ENCODE results near the gene P3H4. TPM values are rescaled to one million over a fixed set of nuclear protein-coding genes. Genes with fewer than 3 reads are reported as not detected.
"Not testable (repeated sequence)": the region's sequence is repeated elsewhere in the genome, so short reads cannot be mapped to it uniquely, and the experiment has no call there.

P3H4 gene
- total RNA-seq, 4 donors from 2014 or later: 8.4 to 19.9 (median 14.4) TPM

DNA sequence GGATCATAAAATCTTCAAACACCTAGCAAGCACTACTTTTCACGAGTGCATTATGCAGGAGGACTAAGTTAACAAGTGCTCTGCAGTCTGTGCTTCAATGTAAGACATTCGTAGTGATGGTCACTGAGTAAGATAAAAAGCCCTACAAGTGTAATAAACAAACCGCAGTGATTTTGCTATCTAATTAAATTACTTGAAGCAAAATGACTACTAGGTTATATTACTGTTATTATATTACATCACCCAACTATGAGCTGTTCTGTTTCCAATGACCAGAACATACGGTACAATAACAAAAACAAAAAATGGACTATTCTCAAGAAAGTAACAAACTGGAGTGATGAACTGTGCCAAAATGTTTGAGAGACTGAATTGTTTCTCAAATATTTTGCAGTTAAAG is 37.0 kb upstream of the P3H4 start:
- DNase-seq (ENCODE audit: extremely low spot score): no peak
- TF ChIP-seq EP300 (IDR thresholded peaks at IDR 0.05) (no peak), POLR2AphosphoS5 (IDR thresholded peaks at IDR 0.05) (no peak), POLR2A (IDR thresholded peaks at IDR 0.05; ENCODE audit: low read depth) (no peak)
- TF ChIP-seq, protein P1, sequence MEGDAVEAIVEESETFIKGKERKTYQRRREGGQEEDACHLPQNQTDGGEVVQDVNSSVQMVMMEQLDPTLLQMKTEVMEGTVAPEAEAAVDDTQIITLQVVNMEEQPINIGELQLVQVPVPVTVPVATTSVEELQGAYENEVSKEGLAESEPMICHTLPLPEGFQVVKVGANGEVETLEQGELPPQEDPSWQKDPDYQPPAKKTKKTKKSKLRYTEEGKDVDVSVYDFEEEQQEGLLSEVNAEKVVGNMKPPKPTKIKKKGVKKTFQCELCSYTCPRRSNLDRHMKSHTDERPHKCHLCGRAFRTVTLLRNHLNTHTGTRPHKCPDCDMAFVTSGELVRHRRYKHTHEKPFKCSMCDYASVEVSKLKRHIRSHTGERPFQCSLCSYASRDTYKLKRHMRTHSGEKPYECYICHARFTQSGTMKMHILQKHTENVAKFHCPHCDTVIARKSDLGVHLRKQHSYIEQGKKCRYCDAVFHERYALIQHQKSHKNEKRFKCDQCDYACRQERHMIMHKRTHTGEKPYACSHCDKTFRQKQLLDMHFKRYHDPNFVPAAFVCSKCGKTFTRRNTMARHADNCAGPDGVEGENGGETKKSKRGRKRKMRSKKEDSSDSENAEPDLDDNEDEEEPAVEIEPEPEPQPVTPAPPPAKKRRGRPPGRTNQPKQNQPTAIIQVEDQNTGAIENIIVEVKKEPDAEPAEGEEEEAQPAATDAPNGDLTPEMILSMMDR (IDR thresholded peaks at IDR 0.05): no peak
- intact Hi-C loops (cut with DNase I): no loop called here
- no peak overlapping the region for H3K4me3 ChIP-seq
- 53% methylated on average over 4 of the region's 4 CpGs for WGBS
- H3K4me1 ChIP-seq: peaks cover 8 to 32% (median 24%) of the 10 kb centered on the region in 4 donors
- H3K36me3 ChIP-seq: peaks cover 1 to 13% (median 4%) of the 10 kb centered on the region in 4 donors
- no peak overlapping the region for H3K27ac ChIP-seq (replicated peaks in 1 of 4)
- H3K27me3 ChIP-seq: no peaks in the 10 kb centered on the region
- H3K9me3 ChIP-seq: no peaks in the 10 kb centered on the region

DNA sequence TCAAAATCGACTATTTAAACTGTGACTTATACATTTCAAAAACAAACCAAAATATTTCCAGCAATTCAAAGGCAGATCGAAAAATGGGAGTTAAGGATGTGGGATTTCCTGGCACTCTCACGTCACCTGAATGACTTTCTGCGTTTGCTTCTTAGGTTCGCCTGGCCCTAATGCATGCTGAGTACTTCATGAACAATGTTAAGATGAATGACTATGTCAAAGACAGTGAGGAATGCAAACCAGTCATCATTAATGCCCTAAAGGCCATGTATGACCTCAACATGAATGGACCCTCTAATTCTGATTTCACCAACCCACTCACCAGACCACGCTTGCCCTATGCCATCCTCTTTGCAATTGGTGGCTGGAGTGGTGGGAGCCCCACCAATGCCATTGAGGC is 33.2 kb upstream of the P3H4 start:
- no peak overlapping the region for H3K4me3 ChIP-seq
- peaks cover 0 to 4% (median 0%) of the 10 kb centered on the region in 4 donors for H3K36me3 ChIP-seq
- DNase-seq (ENCODE audit: extremely low spot score): no peak
- no peaks in the 10 kb centered on the region for H3K9me3 ChIP-seq
- no peaks in the 10 kb centered on the region for H3K27me3 ChIP-seq
- intact Hi-C loops (cut with DNase I): no loop called here
- no peak for TF ChIP-seq EP300 (IDR thresholded peaks at IDR 0.05)
- no peak for TF ChIP-seq POLR2A (IDR thresholded peaks at IDR 0.05; ENCODE audit: low read depth)
- TF ChIP-seq, protein P1 (IDR thresholded peaks at IDR 0.05): no peak
- no peak for TF ChIP-seq POLR2AphosphoS5 (IDR thresholded peaks at IDR 0.05)
- peaks cover 7 to 20% (median 16%) of the 10 kb centered on the region in 4 donors for H3K4me1 ChIP-seq
- 93% methylated on average over 6 of the region's 6 CpGs for WGBS
- no peak overlapping the region for H3K27ac ChIP-seq (replicated peaks in 1 of 4)

DNA sequence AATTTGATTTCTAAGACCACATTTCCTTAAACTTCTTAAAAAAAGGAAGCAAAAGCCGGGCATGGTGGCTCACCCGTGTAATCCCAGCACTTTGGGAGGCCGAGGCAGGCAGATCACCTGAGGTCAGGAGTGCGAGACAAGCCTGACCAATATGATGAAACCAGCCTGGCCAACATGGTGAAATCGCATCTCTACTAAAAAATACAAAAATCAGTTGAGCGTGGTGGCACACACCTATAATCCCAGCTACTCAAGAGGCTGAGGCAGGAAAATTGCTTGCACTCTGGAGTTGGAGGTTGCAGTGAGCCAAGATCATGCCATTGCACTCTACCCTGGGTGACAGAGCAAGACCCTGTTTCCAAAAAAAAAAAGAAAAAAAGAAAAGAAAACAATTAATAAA is 29.0 kb upstream of the P3H4 start:
- not testable (repeated sequence) for H3K4me3 ChIP-seq

DNA sequence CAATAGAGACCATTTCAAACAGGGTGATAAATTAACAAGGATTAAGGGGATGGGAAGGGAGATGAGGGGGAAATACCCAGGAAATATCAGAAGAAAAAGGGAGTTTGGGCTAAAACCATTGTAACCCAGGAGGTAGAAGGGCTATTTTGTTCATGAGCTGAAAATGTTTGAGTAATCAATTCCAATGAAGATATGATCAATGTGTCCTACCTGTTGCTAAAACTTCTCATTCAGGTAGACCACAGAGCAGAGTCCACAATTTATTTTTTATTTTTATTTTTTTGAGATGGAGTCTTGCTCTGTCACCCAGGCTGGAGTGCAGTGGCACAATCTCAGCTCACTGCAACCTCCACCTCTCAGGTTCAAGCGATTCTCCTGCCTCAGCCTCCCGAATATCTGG is 27.7 kb upstream of the P3H4 start:
- H3K27ac ChIP-seq (replicated peaks in 1 of 4); H3K27me3 ChIP-seq; H3K4me3 ChIP-seq; H3K36me3 ChIP-seq; H3K9me3 ChIP-seq; intact Hi-C loops (cut with DNase I); DNase-seq (ENCODE audit: extremely low spot score): not testable (repeated sequence)
- H3K4me1 ChIP-seq: peaks cover 11 to 19% (median 17%) of the 10 kb centered on the region in 4 donors
- 98% methylated on average over 2 of the region's 2 CpGs for WGBS

More for the DNA sequence above, 29.0 kb upstream of the P3H4 start:
- intact Hi-C loops (cut with DNase I); H3K27me3 ChIP-seq; H3K9me3 ChIP-seq; H3K4me1 ChIP-seq; H3K36me3 ChIP-seq; H3K27ac ChIP-seq (replicated peaks in 1 of 4); DNase-seq (ENCODE audit: extremely low spot score): not testable (repeated sequence)
- 93% methylated on average over 6 of the region's 6 CpGs for WGBS

DNA sequence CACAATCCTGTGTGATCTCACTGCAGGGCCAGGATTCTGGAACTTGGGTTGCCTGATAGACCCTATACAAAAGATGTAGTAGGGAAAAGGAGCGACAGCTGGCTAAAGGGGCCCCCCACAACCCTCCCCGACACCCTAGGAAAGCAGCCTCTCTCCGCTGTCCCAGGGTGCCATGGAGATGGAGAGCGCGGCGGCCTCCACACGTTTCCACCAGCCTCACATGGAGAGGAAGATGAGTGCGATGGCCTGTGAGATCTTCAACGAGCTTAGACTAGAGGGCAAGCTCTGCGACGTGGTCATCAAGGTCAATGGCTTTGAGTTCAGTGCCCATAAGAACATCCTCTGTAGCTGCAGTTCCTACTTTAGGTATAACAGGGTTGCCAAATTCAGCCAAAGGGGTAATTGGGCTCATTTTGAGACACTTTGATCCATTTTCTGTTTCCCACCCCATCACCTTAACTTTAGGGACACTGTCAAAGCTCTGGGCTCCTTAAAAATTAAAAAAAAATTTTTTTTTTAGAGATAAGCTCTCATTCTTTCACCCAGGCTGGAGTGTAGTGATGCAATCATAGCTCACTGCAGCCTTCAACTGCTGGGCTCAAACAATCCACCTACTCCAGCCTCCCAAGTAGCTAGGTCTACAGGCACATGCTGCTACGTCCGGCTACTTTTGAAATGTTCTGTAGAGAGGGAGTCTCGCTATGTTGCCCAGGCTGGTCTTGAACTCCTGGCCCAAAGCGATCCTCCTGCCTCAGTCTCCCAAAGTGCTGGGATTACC is 26.2 kb upstream of the P3H4 start, which contains the start of gene KLHL10:
Gene KLHL10, plus strand, starts transcription at position 65 of the 778 bp plus-strand sequence. Its CDS starts 108 bp downstream, at position 173.
- no peak for DNase-seq (ENCODE audit: extremely low spot score)
- Histone ChIP-seq H3K36me3 (peaks cover 0 to 7% (median 3%) of the 10 kb centered on the region in 4 donors), H3K9me3 (no peaks in the 10 kb centered on the region), H3K4me3 (peak within 1 kb of the TSS; percentile 88 to 98 (median 91)), H3K27me3 (no peaks in the 10 kb centered on the region), H3K4me1 (peaks cover 11 to 22% (median 19%) of the 10 kb centered on the region in 4 donors), H3K27ac (replicated peaks in 1 of 4) (peak within 1 kb of the TSS; percentile 87 to 91 (median 87))
- TF ChIP-seq POLR2A (IDR thresholded peaks at IDR 0.05; ENCODE audit: low read depth) (no peak), POLR2AphosphoS5 (IDR thresholded peaks at IDR 0.05) (no peak), EP300 (IDR thresholded peaks at IDR 0.05) (no peak)
- TF ChIP-seq, protein P1 (IDR thresholded peaks at IDR 0.05): no peak
- intact Hi-C loops (cut with DNase I): no loop called here
- WGBS: 96% methylated on average over 15 of the region's 15 CpGs

Measured in esophagus muscularis mucosa (tissue), 4 donors.